Stomach smooth muscle (tissue), 2 donors: ENCODE data around the gene PLAC8.
A peak's percentile ranks its signal among the peaks of the same experiment; 100 is the strongest.
"Not testable (repeated sequence)": the region's sequence is repeated elsewhere in the genome, so short reads cannot be mapped to it uniquely, and the experiment has no call there.

Source experiments
- H3K27ac ChIP-seq: one replicate; pipeline ENCODE4 v1.7.0; 2013; ENCODE audit warnings: mild to moderate bottlenecking, low read length, inconsistent platforms
- H3K27me3 ChIP-seq, 2 donors: one replicate each; pipeline ENCODE4 v1.7.0; 2013; ENCODE audit warnings: low read length in 2 of 2; ENCODE audit not compliant: insufficient read depth in 2 of 2, control insufficient read depth in 1 of 2
- H3K36me3 ChIP-seq, 2 donors: one replicate each; pipeline ENCODE4 v1.7.0; 2013; ENCODE audit warnings: low read length in 2 of 2; ENCODE audit not compliant: control insufficient read depth in 2 of 2, insufficient read depth in 2 of 2
- H3K4me1 ChIP-seq: one replicate; pipeline ENCODE4 v1.7.0; 2013; ENCODE audit warnings: low read length; ENCODE audit not compliant: control insufficient read depth, insufficient read depth
- H3K4me3 ChIP-seq, 2 donors: one replicate each; pipeline ENCODE4 v1.7.0; 2013; ENCODE audit warnings: low read length in 2 of 2
- H3K9ac ChIP-seq, 2 donors: one replicate each; pipeline ENCODE4 v1.7.0; 2013; ENCODE audit warnings: low read length in 2 of 2, mild to moderate bottlenecking in 1 of 2
- H3K9me3 ChIP-seq, 2 donors: one replicate each; pipeline ENCODE4 v1.7.0; 2013; ENCODE audit warnings: low read length in 2 of 2; ENCODE audit not compliant: control insufficient read depth in 2 of 2
- donor health status: healthy.
- donor health status: Pancreatic carcinoma.

Gene PLAC8

GRCh38 chr4:83112678-83113428, 1.7 kb downstream of the PLAC8 start:
- no peak overlapping the region for H3K4me3 ChIP-seq
- no peak overlapping the region for H3K27ac ChIP-seq
- no peaks in the 10 kb centered on the region for H3K27me3 ChIP-seq
- H3K9ac ChIP-seq, result no peak overlapping the region
- H3K36me3 ChIP-seq, result no peaks in the 10 kb centered on the region
- peaks cover 11% of the 10 kb centered on the region for H3K4me1 ChIP-seq
- no peaks in the 10 kb centered on the region for H3K9me3 ChIP-seq

GRCh38 chr4:83112231-83112630, 2.3 kb downstream of the PLAC8 start:
- Histone ChIP-seq H3K27me3 (no peaks in the 10 kb centered on the region), H3K9me3 (no peaks in the 10 kb centered on the region), H3K4me1 (peaks cover 11% of the 10 kb centered on the region), H3K36me3 (no peaks in the 10 kb centered on the region), H3K4me3 (no peak overlapping the region), H3K9ac (no peak overlapping the region), H3K27ac (no peak overlapping the region)

GRCh38 chr4:83111751-83112141, 2.8 kb downstream of the PLAC8 start:
- not testable (repeated sequence) for H3K9ac ChIP-seq, H3K27ac ChIP-seq, H3K4me3 ChIP-seq, H3K9me3 ChIP-seq, H3K27me3 ChIP-seq, H3K36me3 ChIP-seq
- peaks cover 11% of the 10 kb centered on the region for H3K4me1 ChIP-seq

- Histone ChIP-seq H3K36me3 (no peaks in the 10 kb centered on the region), H3K9me3 (no peaks in the 10 kb centered on the region), H3K4me3 (no peak overlapping the region), H3K9ac (no peak overlapping the region), H3K27ac (no peak overlapping the region), H3K4me1 (peaks cover 11% of the 10 kb centered on the region), H3K27me3 (no peaks in the 10 kb centered on the region)
These were observed 3.4 kb downstream of the PLAC8 start for GRCh38 chr4:83110970-83111750.

GRCh38 chr4:83110223-83110945, 4.1 kb downstream of the PLAC8 start:
- H3K9ac ChIP-seq, result peak overlapping the region; percentile 42 to 55
- H3K4me3 ChIP-seq, result peak overlapping the region; percentile 78 to 82
- no peak overlapping the region for H3K27ac ChIP-seq
- peaks cover 11% of the 10 kb centered on the region for H3K4me1 ChIP-seq
- H3K36me3 ChIP-seq, result no peaks in the 10 kb centered on the region
- H3K27me3 ChIP-seq, result no peaks in the 10 kb centered on the region
- no peaks in the 10 kb centered on the region for H3K9me3 ChIP-seq

- Histone ChIP-seq H3K9ac (peak overlapping the region in 1 of 2 donors; percentile 55), H3K27ac (no peak overlapping the region), H3K4me1 (peaks cover 11% of the 10 kb centered on the region), H3K9me3 (no peaks in the 10 kb centered on the region), H3K4me3 (peak overlapping the region; percentile 78 to 82), H3K36me3 (no peaks in the 10 kb centered on the region), H3K27me3 (no peaks in the 10 kb centered on the region)
These were observed 4.9 kb downstream of the PLAC8 start for GRCh38 chr4:83109480-83110222.

- Histone ChIP-seq H3K27me3 (no peaks in the 10 kb centered on the region), H3K9me3 (no peaks in the 10 kb centered on the region), H3K4me1 (peaks cover 11% of the 10 kb centered on the region), H3K9ac (no peak overlapping the region), H3K27ac (no peak overlapping the region), H3K4me3 (no peak overlapping the region), H3K36me3 (no peaks in the 10 kb centered on the region)
These were observed 6.2 kb downstream of the PLAC8 start for GRCh38 chr4:83108101-83108861.

- H3K4me3 ChIP-seq, result no peak overlapping the region
- H3K27ac ChIP-seq, result no peak overlapping the region
- H3K27me3 ChIP-seq, result no peaks in the 10 kb centered on the region
- no peaks in the 10 kb centered on the region for H3K9me3 ChIP-seq
- H3K36me3 ChIP-seq, result no peaks in the 10 kb centered on the region
- H3K9ac ChIP-seq, result no peak overlapping the region
- H3K4me1 ChIP-seq, result peaks cover 11% of the 10 kb centered on the region
These were observed 6.9 kb downstream of the PLAC8 start for GRCh38 chr4:83107631-83108030.

GRCh38 chr4:83104991-83105390, 9.5 kb downstream of the PLAC8 start:
- Histone ChIP-seq H3K27ac (no peak overlapping the region), H3K9ac (no peak overlapping the region), H3K9me3 (no peaks in the 10 kb centered on the region), H3K27me3 (no peaks in the 10 kb centered on the region), H3K4me1 (peaks cover 6% of the 10 kb centered on the region), H3K36me3 (no peaks in the 10 kb centered on the region), H3K4me3 (no peak overlapping the region)

- no peak overlapping the region for H3K27ac ChIP-seq
These were observed 18.1 kb downstream of the PLAC8 start for GRCh38 chr4:83096397-83096796.

More at GRCh38 chr4:83096397-83096796, 18.1 kb downstream of the PLAC8 start:
- H3K4me3 ChIP-seq, result no peak overlapping the region
- no peaks in the 10 kb centered on the region for H3K9me3 ChIP-seq
- H3K36me3 ChIP-seq, result no peaks in the 10 kb centered on the region
- no peak overlapping the region for H3K9ac ChIP-seq
- no peaks in the 10 kb centered on the region for H3K4me1 ChIP-seq
- H3K27me3 ChIP-seq, result no peaks in the 10 kb centered on the region
